Measurements from ENCODE around the gene PDCD11.

PDCD11 gene

DNA sequence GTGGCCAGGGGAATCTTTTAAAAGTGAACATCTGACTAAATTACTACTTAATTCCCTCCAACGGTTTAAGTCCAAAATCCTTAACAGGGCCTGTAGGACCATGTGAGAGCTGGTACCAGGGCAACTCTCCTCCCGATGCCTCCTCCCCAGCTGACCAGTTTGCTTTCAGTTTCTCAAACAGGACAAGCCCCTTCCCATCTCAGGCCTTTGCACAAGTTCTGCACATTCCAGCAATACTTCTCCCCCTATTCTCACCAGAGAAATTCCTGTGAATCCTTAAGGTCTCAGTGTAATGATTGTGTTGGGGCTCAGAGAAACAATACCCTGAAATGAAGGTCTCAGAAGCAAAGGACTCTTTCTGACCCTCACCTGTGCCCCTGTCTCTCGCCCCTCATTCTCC lies 70.3 kb downstream of the PDCD11 start:
- TF ChIP-seq, protein P1, sequence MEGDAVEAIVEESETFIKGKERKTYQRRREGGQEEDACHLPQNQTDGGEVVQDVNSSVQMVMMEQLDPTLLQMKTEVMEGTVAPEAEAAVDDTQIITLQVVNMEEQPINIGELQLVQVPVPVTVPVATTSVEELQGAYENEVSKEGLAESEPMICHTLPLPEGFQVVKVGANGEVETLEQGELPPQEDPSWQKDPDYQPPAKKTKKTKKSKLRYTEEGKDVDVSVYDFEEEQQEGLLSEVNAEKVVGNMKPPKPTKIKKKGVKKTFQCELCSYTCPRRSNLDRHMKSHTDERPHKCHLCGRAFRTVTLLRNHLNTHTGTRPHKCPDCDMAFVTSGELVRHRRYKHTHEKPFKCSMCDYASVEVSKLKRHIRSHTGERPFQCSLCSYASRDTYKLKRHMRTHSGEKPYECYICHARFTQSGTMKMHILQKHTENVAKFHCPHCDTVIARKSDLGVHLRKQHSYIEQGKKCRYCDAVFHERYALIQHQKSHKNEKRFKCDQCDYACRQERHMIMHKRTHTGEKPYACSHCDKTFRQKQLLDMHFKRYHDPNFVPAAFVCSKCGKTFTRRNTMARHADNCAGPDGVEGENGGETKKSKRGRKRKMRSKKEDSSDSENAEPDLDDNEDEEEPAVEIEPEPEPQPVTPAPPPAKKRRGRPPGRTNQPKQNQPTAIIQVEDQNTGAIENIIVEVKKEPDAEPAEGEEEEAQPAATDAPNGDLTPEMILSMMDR (IDR thresholded peaks at IDR 0.05; ENCODE audit: low read depth, low read length, missing control alignments) = no peak
- peak overlapping the region; percentile 44 for H3K4me3 ChIP-seq (ENCODE audit: low read depth, low read length)
- no peak for DNase-seq (ENCODE audit: low read depth)

DNA sequence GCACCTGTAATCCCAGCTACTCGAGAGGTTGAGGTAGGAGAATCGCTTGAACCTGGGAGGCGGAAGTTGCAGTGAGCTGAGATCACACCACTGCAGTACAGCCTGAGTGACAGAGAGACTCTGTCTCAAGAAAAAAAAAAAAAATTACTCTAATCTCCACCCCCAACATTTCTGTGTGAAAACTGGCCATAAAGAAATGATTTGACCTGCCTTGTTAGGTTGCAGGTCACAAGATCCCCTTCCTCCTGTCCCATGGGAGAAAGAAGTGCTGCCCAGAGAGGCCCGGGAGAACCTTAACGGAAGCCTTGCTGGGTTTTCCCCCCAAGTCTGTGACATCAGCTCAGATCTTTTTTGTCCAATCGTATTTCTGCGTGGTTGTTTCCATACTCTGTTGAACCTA lies 71.0 kb downstream of the PDCD11 start:
- DNase-seq (ENCODE audit: low read depth) = peak; percentile 72
- TF ChIP-seq, protein P1 (IDR thresholded peaks at IDR 0.05; ENCODE audit: low read depth, low read length, missing control alignments) = no peak
- H3K4me3 ChIP-seq (ENCODE audit: low read depth, low read length) = no peak overlapping the region; the same call in 1 of the 2 replicates

DNA sequence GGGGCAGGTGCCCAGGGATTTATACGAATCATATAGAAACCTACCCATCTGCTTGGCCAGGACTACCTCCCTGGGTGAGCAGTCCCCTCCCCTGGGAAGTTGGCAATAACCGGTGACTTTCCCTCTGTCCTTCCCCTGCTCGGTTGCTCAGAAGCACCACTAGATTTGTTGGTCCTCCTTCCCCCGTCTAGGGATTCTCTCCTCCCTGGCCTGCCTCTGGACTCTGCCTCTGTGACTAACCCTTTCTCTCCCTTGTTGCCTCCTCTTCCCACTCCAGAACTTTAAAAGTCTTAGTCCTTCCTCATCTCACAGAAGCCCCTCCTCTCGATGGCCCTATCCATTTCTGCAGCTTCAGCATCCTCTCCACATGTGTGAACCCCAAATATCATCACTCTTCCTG lies 72.8 kb downstream of the PDCD11 start:
- no peak overlapping the region for H3K4me3 ChIP-seq (ENCODE audit: low read depth, low read length)
- no peak for DNase-seq (ENCODE audit: low read depth)
- TF ChIP-seq, protein P1 (IDR thresholded peaks at IDR 0.05; ENCODE audit: low read depth, low read length, missing control alignments) = no peak

DNA sequence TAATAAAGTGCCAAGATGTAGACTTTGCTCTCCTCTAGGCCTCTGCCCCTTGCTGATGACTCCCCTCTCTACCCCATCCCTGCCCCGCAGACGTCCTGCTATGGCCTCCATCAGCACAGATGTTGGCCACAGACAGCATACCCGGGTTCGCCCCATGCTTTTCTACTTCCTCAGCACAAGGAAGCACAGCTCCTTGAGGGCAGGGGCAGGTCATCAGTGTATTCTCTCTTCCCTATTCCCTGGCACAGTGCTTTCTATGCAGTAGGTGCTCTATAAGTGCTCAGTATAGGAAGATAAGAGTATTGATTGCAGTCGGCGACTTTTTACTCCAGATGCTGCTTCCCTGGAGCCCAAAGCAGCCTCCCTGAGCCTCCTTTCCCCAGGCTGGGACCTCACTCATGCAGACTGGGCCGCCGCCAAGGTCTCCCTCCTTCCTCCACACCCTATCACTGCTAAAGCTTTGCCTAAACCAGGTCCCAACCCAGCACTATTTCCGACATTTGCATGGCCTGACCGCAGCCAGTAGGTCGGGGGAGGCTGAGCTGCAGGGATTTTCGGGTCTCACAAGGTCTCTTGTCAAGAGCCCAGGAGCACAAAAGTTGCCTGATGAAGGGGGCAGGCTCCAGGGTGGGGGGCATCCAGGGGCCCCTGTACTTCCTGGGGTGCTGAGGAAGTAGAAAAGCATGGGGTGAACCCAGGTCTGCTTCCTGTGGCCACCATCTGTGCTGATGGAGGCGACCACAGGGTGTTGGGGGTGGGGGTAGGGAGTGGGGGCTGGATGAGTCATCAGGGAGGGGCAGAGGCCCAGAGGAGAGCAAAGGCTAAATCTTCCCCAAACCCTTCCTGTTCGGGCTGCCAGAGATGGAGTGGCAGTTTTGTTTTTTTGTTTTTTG lies 74.6 kb downstream of the PDCD11 start:
- peak; percentile 97 for DNase-seq (ENCODE audit: low read depth)
- TF ChIP-seq, protein P1 (IDR thresholded peaks at IDR 0.05; ENCODE audit: low read depth, low read length, missing control alignments) = peak; percentile 5
- H3K4me3 ChIP-seq (ENCODE audit: low read depth, low read length) = peak overlapping the region; percentile 32

DNA sequence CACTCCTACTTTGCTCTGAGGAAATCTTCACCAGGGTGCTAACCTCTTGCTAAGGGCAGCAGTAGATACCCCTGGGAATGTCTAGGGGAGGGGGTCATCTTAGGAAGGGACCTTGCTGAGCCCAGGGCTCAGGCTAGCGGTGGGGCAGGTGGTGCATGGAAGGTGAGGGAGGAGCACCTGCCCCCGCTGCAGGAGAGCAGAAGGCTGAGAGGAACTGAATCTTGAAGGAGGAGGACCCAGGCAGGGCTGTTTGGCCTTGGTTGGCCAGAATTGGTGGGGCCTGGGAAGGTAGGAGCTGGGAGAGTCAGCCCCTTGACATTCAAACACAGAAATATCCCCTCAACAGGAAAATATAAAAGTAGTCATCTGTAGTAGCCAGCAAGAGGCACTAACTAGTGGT lies 75.6 kb downstream of the PDCD11 start:
- H3K4me3 ChIP-seq (ENCODE audit: low read depth, low read length) = peak overlapping the region; percentile 30; the same call in 1 of the 2 replicates
- TF ChIP-seq, protein P1 (IDR thresholded peaks at IDR 0.05; ENCODE audit: low read depth, low read length, missing control alignments) = no peak
- DNase-seq (ENCODE audit: low read depth) = peak; percentile 77

DNA sequence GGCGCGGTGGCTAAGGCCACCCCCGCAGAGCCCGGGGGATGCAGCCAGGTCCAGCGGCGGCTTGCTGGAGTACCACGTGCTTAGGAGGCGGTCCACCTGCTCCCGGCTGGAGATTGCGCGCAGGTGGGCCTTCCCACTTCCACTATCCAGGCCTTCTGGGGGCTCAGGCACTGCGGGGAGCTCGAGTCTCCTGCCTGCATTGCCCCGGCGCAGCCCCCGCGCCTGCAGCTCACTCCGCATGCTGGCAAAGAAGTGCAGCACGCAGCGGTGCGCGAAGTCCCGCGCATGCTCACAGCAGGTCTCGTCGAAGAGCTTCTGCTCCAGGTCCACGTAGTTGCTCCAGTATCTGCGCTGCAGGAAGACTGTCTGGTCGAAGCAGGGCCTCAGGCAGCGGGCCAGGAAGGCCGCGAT lies 76.8 kb downstream of the PDCD11 start:
- no peak overlapping the region for H3K4me3 ChIP-seq (ENCODE audit: low read depth, low read length)
- TF ChIP-seq, protein P1 (IDR thresholded peaks at IDR 0.05; ENCODE audit: low read depth, low read length, missing control alignments) = no peak

DNA sequence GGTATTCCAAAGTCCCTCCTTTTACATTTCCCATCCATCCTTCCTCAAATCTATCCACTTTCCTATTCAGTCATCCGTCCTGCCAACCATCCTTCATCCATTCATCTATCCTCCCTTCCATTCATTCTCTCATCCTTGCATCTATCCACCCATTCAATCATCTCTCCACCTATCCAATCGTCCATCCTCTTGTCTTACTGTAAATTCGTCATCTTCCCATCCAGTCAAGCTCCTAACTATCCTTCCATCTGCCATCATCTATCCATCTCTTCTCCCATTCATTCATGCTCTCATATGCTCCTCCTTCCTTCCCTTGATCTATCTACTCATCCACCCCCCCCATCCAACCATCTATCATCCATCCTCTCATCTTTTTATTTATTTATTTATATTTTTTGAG lies 77.7 kb downstream of the PDCD11 start:
- TF ChIP-seq, protein P1 (IDR thresholded peaks at IDR 0.05; ENCODE audit: low read depth, low read length, missing control alignments) = no peak
- H3K4me3 ChIP-seq (ENCODE audit: low read depth, low read length) = no peak overlapping the region
- DNase-seq (ENCODE audit: low read depth) = no peak

More for the DNA sequence above, 76.8 kb downstream of the PDCD11 start:
- DNase-seq (ENCODE audit: low read depth) = no peak

All from GM12864 (cell line).